Colonic mucosa (tissue), 4 donors: ENCODE data around the gene SPTBN1. TPM values are rescaled to one million over a fixed set of nuclear protein-coding genes. Genes with fewer than 3 reads are reported as not detected.

Experiments
- DNase-seq: peaks from one replicate; pipeline ENCODE4 v3.0.0-alpha.2; 2020
- H3K27ac ChIP-seq: fragments of 200-600 bp; one replicate; pipeline ENCODE4 v1.8.0; 2021
- H3K27me3 ChIP-seq: fragments of 200-600 bp; one replicate; pipeline ENCODE4 v1.8.0; 2021
- H3K36me3 ChIP-seq: fragments of 200-600 bp; one replicate; pipeline ENCODE4 v1.8.0; 2021
- H3K4me1 ChIP-seq: fragments of 200-600 bp; one replicate; pipeline ENCODE4 v1.8.0; 2021; ENCODE audit warnings: mild to moderate bottlenecking
- H3K4me3 ChIP-seq: fragments of 200-600 bp; one replicate; pipeline ENCODE4 v1.8.0; 2021
- H3K9ac ChIP-seq, 2 donors: one replicate each; pipeline ENCODE4 v1.7.0; 2013; ENCODE audit warnings: control low read depth in 2 of 2, low read depth in 2 of 2, low read length in 2 of 2
- H3K9me3 ChIP-seq: fragments of 200-600 bp; one replicate; pipeline ENCODE4 v1.8.0; 2021
- intact Hi-C: fragments of 100-400 bp; cut with DNase I; formaldehyde crosslinking; loops from one replicate; pipeline ENCODE4 v1.14.1; 2022
- total RNA-seq, 2 donors: library from RNA; stranded (reverse); fragmentation: NEBNext Ultra II Directional in 1 of 2; extraction: Animal tissue kit (Norgen Biotek cat#: 25700) in 1 of 2; gene quantifications; one replicate each; pipeline ENCODE4 v1.2.1, GENCODE V29; 2021
- TF ChIP-seq, protein P1 (sequence below): fragments of 200-600 bp; IDR thresholded peaks from one replicate; pipeline ENCODE4 v1.8.0; 2022; ENCODE audit warnings: antibody characterized with exemption, mild to moderate bottlenecking
- donor health status: healthy.
- donor health status: DM: no; HTN: no; CAD: no.
- donor health status: DM: no; HTN: no; CAD: no.

Gene SPTBN1
- total RNA-seq, 2 donors from 2014 or later, result 325 to 338 TPM

DNA sequence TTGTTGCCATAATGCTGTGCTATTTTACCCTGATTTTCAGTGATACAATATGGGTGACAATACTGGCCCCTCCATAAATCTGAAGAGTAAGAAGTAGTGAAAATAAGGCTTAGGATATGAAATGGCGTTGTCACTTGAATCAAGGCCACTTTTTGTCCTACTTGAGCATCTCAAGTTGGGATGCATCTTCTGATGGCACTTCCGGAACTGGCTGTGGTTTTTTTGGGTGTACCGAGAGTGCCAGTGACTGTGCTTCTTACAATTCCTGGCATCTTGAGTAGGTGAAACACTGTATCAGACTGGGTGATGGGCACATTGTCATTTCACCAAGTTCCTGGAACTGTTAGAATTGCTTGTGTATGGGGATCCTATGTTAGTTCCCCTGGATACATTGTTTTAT lies 214.9 kb downstream of the SPTBN1 start:
- no peaks in the 10 kb centered on the region for H3K4me1 ChIP-seq
- no peak overlapping the region for H3K27ac ChIP-seq
- TF ChIP-seq, protein P1, sequence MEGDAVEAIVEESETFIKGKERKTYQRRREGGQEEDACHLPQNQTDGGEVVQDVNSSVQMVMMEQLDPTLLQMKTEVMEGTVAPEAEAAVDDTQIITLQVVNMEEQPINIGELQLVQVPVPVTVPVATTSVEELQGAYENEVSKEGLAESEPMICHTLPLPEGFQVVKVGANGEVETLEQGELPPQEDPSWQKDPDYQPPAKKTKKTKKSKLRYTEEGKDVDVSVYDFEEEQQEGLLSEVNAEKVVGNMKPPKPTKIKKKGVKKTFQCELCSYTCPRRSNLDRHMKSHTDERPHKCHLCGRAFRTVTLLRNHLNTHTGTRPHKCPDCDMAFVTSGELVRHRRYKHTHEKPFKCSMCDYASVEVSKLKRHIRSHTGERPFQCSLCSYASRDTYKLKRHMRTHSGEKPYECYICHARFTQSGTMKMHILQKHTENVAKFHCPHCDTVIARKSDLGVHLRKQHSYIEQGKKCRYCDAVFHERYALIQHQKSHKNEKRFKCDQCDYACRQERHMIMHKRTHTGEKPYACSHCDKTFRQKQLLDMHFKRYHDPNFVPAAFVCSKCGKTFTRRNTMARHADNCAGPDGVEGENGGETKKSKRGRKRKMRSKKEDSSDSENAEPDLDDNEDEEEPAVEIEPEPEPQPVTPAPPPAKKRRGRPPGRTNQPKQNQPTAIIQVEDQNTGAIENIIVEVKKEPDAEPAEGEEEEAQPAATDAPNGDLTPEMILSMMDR, result no peak

DNA sequence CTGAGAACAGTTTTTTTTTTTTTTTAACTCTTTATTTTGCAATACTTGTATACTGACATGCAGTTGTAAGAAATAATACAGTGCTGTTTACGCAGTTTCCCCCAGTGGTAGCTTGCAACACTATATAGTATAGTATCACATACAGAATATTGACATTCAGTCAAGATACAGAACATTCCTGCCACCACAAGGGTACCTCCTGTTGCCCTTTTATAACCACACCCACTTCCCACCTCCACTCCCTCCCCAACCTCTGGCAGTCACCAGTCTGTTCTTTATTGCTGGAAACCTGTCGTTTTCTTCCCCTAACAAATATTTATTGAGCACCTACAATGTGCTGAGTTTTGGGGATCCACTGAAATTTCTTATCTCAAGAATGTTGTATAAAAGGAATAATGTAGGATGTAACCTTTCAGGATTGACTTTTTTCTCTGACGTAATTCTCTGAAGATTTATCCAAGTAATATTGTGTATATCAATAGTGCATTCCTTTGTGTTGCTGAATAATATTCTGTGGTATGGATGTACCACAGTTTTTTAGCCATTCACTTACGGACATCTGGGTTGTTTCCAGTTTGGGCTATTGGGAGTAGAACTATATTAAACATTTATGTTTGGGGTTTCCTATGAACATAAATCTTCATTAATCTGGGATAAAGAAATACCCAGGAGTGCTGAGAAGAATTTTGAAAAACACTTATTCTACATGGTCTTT lies 215.9 kb downstream of the SPTBN1 start:
- Histone ChIP-seq H3K9ac (no peak overlapping the region), H3K9me3 (no peaks in the 10 kb centered on the region), H3K36me3 (peaks cover 14% of the 10 kb centered on the region), H3K4me3 (no peak overlapping the region), H3K4me1 (no peaks in the 10 kb centered on the region), H3K27me3 (no peaks in the 10 kb centered on the region), H3K27ac (no peak overlapping the region)
- intact Hi-C loops, result no loop called here
- TF ChIP-seq, protein P1, result no peak
- DNase-seq, result no peak

More for the DNA sequence above, 214.9 kb downstream of the SPTBN1 start:
- no peak overlapping the region for H3K9ac ChIP-seq
- no peaks in the 10 kb centered on the region for H3K27me3 ChIP-seq
- no peak for DNase-seq
- intact Hi-C loops, result no loop called here
- no peak overlapping the region for H3K4me3 ChIP-seq
- no peaks in the 10 kb centered on the region for H3K9me3 ChIP-seq
- peaks cover 14% of the 10 kb centered on the region for H3K36me3 ChIP-seq

DNA sequence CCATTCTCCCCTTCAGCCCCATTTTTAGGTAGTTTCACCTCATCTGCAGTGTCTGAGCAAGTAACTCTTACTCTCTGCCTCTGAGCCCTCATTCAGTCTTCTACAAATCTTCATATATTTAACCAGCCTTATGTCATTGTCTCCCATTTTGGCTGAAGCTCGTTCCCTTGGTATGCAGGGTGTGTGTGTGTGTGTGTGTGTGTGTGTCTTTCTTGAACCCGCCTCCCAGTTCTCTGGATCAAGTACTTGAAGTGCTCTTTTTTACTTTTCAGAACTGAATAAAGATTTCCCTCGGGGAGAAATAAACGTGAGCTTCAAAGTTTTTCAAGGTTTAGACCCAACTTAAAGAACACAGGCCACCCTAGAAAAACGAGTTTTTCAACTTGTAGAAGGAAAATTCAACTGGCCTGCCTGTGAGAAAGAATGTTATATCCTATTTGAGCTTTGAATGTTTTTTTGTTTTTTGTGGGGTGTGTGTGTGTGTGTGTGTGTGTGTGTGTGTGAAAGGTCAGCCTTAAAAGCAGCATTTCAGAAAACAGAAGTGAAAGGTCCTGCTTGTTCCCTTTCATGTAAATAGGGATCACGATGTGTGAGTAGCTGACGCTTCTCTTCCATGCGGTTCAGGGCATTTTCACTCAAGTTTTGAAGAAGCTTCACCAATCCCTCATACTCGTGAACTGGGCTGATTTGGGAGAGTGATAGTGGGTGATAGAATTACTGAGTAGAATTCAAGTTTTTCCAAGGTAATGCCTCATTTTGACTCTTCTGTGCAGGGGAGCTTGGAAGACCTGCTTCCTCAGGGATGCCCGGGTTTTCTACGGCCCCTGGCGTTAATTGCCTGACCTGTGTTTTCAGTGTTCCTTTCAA lies 216.7 kb downstream of the SPTBN1 start:
- H3K9ac ChIP-seq, result peak overlapping the region; percentile 35 to 68
- no peak for DNase-seq

DNA sequence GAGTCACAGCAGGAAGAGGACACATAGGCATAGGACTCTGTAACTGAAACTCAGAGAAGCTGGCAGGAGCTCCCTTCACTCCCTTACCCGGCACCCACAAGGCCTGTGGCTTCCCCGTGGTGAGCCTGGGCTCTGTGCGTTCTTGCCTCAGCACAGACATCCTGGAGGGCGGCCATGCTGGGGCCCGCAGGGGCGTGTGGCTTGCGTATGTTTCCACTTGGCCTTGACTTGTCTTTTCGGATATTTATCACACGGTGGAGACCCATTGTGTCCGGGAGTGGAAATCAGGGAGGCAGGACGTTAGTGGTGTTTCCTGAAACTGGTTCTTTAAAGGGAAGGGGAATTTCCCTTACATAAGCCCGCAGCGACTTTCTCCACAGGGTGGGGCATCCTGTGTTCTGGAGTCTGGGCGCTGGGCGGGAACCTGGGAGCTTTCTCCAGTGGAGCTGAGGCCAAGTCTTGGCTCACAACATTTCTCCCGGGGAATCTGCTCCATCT lies 217.4 kb downstream of the SPTBN1 start:
- peak overlapping the region; percentile 14 for H3K4me3 ChIP-seq
- peak overlapping the region; percentile 87 for H3K27ac ChIP-seq
- peak overlapping the region; percentile 35 to 68 for H3K9ac ChIP-seq
- DNase-seq, result peak; percentile 87
- H3K36me3 ChIP-seq, result peaks cover 3% of the 10 kb centered on the region
- no peaks in the 10 kb centered on the region for H3K4me1 ChIP-seq
- no peaks in the 10 kb centered on the region for H3K27me3 ChIP-seq
- TF ChIP-seq, protein P1, result no peak
- H3K9me3 ChIP-seq, result no peaks in the 10 kb centered on the region
- intact Hi-C loops, result no loop called here

More for the DNA sequence above, 216.7 kb downstream of the SPTBN1 start:
- Histone ChIP-seq H3K4me1 (no peaks in the 10 kb centered on the region), H3K36me3 (peaks cover 9% of the 10 kb centered on the region), H3K27me3 (no peaks in the 10 kb centered on the region), H3K4me3 (peak overlapping the region; percentile 14), H3K9me3 (no peaks in the 10 kb centered on the region), H3K27ac (peak overlapping the region; percentile 87)
- intact Hi-C loops, result no loop called here
- TF ChIP-seq, protein P1, result no peak

DNA sequence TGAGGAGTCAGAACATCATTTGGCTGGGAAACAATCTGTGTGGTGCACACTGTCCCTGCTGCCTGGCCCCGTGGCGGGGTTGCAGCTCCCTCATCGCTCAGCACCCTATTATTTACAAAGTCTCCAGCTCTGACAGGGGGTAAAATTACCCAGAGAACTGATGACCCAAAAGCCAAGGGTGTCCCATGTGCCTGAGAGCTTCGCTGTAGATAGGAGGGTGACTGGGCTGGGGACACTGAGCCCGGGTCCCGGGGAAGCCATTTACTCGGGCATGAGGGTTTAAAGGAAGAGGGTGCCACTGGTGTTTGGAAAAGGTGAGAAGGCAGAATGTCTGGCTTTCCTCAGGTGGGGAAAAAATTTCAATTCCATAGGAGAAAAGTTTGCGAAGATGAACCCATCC lies 219.2 kb downstream of the SPTBN1 start:
- intact Hi-C loops, result no loop called here
- TF ChIP-seq, protein P1, result no peak
- DNase-seq, result no peak

More for the DNA sequence above, 219.2 kb downstream of the SPTBN1 start:
- no peak overlapping the region for H3K9ac ChIP-seq
- H3K4me3 ChIP-seq, result no peak overlapping the region
- H3K27ac ChIP-seq, result no peak overlapping the region
- no peaks in the 10 kb centered on the region for H3K9me3 ChIP-seq
- H3K36me3 ChIP-seq, result no peaks in the 10 kb centered on the region
- H3K4me1 ChIP-seq, result no peaks in the 10 kb centered on the region
- H3K27me3 ChIP-seq, result no peaks in the 10 kb centered on the region
